Suppressor macrophage (primary cell): Measurements from ENCODE around the gene PCDHGA7.
"Not testable (repeated sequence)": the region's sequence is repeated elsewhere in the genome, so short reads cannot be mapped to it uniquely, and the experiment has no call there.

ENCODE experiments used
- DNase-seq, 4 experiments: peaks; one replicate each; pipeline ENCODE4 v3.0.0-alpha.2; 2020 to 2022

Gene PCDHGA7

GRCh38 chr5:141398608-141399007, 16.1 kb downstream of the PCDHGA7 start:
- DNase-seq, result no peak

- no peak for DNase-seq
Measured at GRCh38 chr5:141399555-141400258, 17.2 kb downstream of the PCDHGA7 start.

- peak; percentile 15 to 52 (median 44) for DNase-seq
Measured at GRCh38 chr5:141402553-141403243, 20.2 kb downstream of the PCDHGA7 start, which contains the start of gene PCDHGA9. TSS of gene PCDHGA9 (plus strand) at chr5:141402778. CDS start at chr5:141402953, 175 bp downstream.

- no peak for DNase-seq
Measured at GRCh38 chr5:141403387-141403786, 20.8 kb downstream of the PCDHGA7 start.

- DNase-seq, result peak; percentile 43 to 81 (median 62)
Measured at GRCh38 chr5:141407790-141408505, 25.4 kb downstream of the PCDHGA7 start, which contains the start of gene PCDHGB6. TSS of gene PCDHGB6 (plus strand) at chr5:141408021. CDS start at chr5:141408203, 182 bp downstream.

GRCh38 chr5:141409598-141410306, 27.2 kb downstream of the PCDHGA7 start:
- DNase-seq, result no peak

GRCh38 chr5:141411575-141411974, 29.0 kb downstream of the PCDHGA7 start:
- DNase-seq, result no peak

- peak; percentile 67 to 83 (median 77) for DNase-seq
Measured at GRCh38 chr5:141412854-141413539, 30.5 kb downstream of the PCDHGA7 start, which contains the start of gene PCDHGA10. TSS of gene PCDHGA10 (plus strand) at chr5:141412987. CDS start at chr5:141413176, 189 bp downstream.

GRCh38 chr5:141413540-141414069, 31.1 kb downstream of the PCDHGA7 start:
- DNase-seq, result no peak

- not testable (repeated sequence) for DNase-seq
Measured at GRCh38 chr5:141414548-141415274, 32.2 kb downstream of the PCDHGA7 start.

GRCh38 chr5:141415275-141415618, 32.7 kb downstream of the PCDHGA7 start:
- not testable (repeated sequence) for DNase-seq

GRCh38 chr5:141417494-141418172, 35.1 kb downstream of the PCDHGA7 start, which contains the start of gene PCDHGB7:
TSS of gene PCDHGB7 (plus strand) at chr5:141417677. CDS start at chr5:141417860, 183 bp downstream.
- DNase-seq, result peak; percentile 83 to 93 (median 88)

- no peak for DNase-seq
Measured at GRCh38 chr5:141419074-141419880, 36.7 kb downstream of the PCDHGA7 start.

- peak; percentile 79 to 87 (median 86) for DNase-seq
Measured at GRCh38 chr5:141420855-141421488, 38.4 kb downstream of the PCDHGA7 start, which contains the start of gene PCDHGA11. TSS of gene PCDHGA11 (plus strand) at chr5:141421051. CDS start at chr5:141421228, 177 bp downstream.

- no peak for DNase-seq
Measured at GRCh38 chr5:141421489-141421855, 38.9 kb downstream of the PCDHGA7 start.

GRCh38 chr5:141422742-141423291, 40.3 kb downstream of the PCDHGA7 start:
- no peak for DNase-seq

- no peak for DNase-seq
Measured at GRCh38 chr5:141427783-141428426, 45.4 kb downstream of the PCDHGA7 start.
